ENCODE results near the gene PLA2G4D. TPM values are rescaled to one million over a fixed set of nuclear protein-coding genes. Genes with fewer than 3 reads are reported as not detected.

PLA2G4D gene
- polyA plus RNA-seq, 1 experiment = not detected

DNA sequence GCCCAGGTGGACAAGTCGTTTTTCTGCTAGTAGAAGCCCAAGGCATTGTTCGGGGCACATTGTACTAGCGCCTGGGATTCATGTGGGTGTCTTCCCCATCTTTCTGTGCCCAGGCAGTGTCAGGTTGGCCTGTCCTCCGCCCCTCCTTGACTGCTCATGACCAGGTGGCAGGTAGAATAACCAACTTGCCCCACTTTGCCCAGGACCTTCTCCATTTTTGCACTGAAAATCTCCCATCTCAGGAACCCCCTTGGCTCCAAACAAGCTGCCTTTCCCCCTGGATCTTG, 33.9 kb downstream of the PLA2G4D start:
- Histone ChIP-seq H3K4me3 (ENCODE audit: low read depth, low read length) (no peak overlapping the region), H3K27ac (ENCODE audit: low read depth, low read length) (no peak overlapping the region), H3K9me3 (ENCODE audit: control insufficient read depth, insufficient read depth, low read length) (no peaks in the 10 kb centered on the region; the same call in 1 of the 2 replicates), H3K27me3 (ENCODE audit: control insufficient read depth, insufficient read depth, low read length) (peaks cover 32% of the 10 kb centered on the region)
- TF ChIP-seq, protein P1, sequence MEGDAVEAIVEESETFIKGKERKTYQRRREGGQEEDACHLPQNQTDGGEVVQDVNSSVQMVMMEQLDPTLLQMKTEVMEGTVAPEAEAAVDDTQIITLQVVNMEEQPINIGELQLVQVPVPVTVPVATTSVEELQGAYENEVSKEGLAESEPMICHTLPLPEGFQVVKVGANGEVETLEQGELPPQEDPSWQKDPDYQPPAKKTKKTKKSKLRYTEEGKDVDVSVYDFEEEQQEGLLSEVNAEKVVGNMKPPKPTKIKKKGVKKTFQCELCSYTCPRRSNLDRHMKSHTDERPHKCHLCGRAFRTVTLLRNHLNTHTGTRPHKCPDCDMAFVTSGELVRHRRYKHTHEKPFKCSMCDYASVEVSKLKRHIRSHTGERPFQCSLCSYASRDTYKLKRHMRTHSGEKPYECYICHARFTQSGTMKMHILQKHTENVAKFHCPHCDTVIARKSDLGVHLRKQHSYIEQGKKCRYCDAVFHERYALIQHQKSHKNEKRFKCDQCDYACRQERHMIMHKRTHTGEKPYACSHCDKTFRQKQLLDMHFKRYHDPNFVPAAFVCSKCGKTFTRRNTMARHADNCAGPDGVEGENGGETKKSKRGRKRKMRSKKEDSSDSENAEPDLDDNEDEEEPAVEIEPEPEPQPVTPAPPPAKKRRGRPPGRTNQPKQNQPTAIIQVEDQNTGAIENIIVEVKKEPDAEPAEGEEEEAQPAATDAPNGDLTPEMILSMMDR (IDR thresholded peaks at IDR 0.05; ENCODE audit: low read depth, low read length) = no peak
- ChIA-PET CTCF (interaction anchor here (0.6 to 1.3 kb wide), 4 partner anchors 9 to 608 kb away, joined by 3 to 5 read pairs (median 4); no protein-coding TSS in a partner anchor), POLR2A (no interaction called here)
- no peak for DNase-seq (ENCODE audit: low read depth, low spot score)

DNA sequence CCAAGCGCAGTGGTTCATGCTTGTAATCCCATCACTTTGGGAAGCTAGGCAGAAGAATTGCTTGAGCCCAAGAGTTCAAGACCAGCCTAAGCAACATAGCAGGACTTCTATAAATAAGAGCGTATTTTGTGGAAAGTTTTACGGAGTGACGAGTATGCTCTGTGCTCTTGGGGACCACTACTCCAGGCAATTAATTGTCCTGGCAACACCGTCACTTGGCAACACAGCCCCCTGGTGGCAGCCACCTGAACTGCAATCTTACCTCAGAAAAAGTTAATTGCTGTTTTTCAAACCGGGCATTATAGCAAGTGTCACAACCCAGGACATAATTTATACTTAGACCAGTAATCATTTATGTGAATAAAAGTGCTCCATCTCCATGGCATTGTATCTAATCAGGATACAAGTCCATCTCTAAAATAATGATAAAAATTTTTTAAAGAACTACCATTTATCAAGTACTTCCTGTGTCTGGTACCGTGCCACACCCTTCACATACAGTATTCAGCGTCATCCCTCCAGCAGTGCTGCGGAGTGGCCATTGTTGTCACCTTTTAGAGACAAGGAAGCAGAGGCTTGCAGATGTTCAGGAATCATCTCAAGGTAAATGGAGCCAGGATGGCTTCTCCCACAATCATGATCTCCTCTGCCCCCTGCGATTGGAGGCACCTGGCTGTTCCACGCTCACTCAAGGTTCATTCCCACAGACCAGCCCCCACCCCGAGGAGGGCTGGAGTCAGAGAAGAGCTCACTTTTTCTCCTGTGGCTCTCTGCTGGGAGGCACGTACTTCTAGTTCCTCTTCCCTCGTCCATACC, 34.5 kb downstream of the PLA2G4D start:
- Histone ChIP-seq H3K9me3 (ENCODE audit: control insufficient read depth, insufficient read depth, low read length) (no peaks in the 10 kb centered on the region; the same call in 1 of the 2 replicates), H3K27ac (ENCODE audit: low read depth, low read length) (no peak overlapping the region), H3K4me3 (ENCODE audit: low read depth, low read length) (no peak overlapping the region), H3K27me3 (ENCODE audit: control insufficient read depth, insufficient read depth, low read length) (peaks cover 30% of the 10 kb centered on the region)
- TF ChIP-seq, protein P1 (IDR thresholded peaks at IDR 0.05; ENCODE audit: low read depth, low read length) = peak; percentile 86
- POLR2A ChIA-PET = no interaction called here
- CTCF ChIA-PET = interaction anchor here (0.6 to 1.3 kb wide), 3 partner anchors 9 to 607 kb away, joined by 3 to 5 read pairs (median 4); no protein-coding TSS in a partner anchor
- DNase-seq (ENCODE audit: low read depth, low spot score) = no peak

DNA sequence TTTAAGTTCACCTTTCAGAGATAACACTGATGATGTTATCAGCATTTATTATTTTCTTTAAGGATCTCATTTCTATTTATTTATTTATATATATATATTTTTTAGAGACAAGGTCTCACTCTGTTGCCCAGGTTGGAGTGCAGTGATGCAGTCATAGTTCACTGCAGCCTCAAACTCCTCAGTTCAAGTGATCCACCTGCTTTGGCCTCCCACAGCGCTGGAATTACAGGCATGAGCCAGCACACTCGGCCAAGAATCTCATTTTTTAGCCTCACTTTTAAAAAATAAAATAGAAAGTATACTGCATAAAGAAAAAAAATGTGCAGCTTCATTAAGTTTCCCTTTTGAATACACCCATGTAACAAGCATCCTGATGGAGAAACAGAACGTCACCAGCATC, 35.6 kb downstream of the PLA2G4D start:
- TF ChIP-seq, protein P1 (IDR thresholded peaks at IDR 0.05; ENCODE audit: low read depth, low read length) = no peak
- H3K27ac ChIP-seq (ENCODE audit: low read depth, low read length) = no peak overlapping the region
- DNase-seq (ENCODE audit: low read depth, low spot score) = no peak
- no peak overlapping the region for H3K4me3 ChIP-seq (ENCODE audit: low read depth, low read length)
- ChIA-PET POLR2A (no interaction called here), CTCF (interaction anchor here (0.6 to 1.0 kb wide), 2 partner anchors 45 to 69 kb away, joined by 3 to 4 read pairs; no protein-coding TSS in a partner anchor)
- peaks cover 37% of the 10 kb centered on the region for H3K27me3 ChIP-seq (ENCODE audit: control insufficient read depth, insufficient read depth, low read length)
- H3K9me3 ChIP-seq (ENCODE audit: control insufficient read depth, insufficient read depth, low read length) = no peaks in the 10 kb centered on the region; the same call in 1 of the 2 replicates

DNA sequence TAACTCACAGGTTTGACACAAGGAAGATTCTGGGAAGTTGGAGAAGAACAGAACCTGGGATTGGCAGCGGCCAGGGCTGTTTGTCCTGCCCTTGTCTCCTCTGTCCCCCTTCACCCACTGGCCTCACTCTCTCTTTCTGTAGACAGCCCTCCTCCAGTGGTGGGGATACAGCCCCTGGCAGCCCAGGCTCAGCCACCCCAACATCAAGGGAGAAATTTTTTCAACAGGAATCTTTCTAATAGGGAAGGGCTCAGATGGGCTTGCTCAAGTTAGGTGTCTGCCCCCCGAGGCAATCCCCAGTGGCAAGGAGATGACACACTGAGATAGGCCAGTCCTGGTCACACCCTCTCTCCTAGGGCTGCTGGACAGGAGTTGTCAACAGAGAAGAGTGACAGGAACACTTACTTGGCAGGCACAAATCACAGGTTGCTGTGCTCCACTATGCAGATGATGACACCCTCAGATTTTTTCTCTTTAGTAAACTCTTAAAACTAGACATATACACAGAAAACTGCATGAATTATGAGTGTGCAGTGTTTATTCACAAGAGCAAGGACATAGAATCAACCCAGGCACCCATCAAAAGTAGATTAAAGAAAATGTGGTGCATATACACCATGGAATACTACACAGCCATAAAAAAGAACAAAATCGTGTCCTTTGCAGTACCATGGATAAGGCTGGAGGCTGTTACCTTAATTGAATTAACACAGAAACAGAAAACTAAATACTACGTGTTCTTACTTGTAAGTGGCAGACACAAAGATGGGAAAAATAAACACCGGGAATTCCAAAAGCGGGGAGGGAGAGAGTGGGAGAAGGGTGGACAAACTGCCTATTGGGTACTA, 36.3 kb downstream of the PLA2G4D start:
- ChIA-PET POLR2A (no interaction called here), CTCF (interaction anchor here (0.6 to 5.1 kb wide), 8 partner anchors 9 to 68 kb away, joined by 3 to 29 read pairs (median 4); no protein-coding TSS in a partner anchor)
- TF ChIP-seq, protein P1 (IDR thresholded peaks at IDR 0.05; ENCODE audit: low read depth, low read length) = no peak
- Histone ChIP-seq H3K9me3 (ENCODE audit: control insufficient read depth, insufficient read depth, low read length) (no peaks in the 10 kb centered on the region; the same call in 1 of the 2 replicates), H3K4me3 (ENCODE audit: low read depth, low read length) (no peak overlapping the region), H3K27me3 (ENCODE audit: control insufficient read depth, insufficient read depth, low read length) (peaks cover 42% of the 10 kb centered on the region), H3K27ac (ENCODE audit: low read depth, low read length) (no peak overlapping the region)
- DNase-seq (ENCODE audit: low read depth, low spot score) = no peak

All from AG04450 (cell line).